Measurements from ENCODE around the gene SLC22A8. TPM values are rescaled to one million over a fixed set of nuclear protein-coding genes. Genes with fewer than 3 reads are reported as not detected.
"Not testable (repeated sequence)": the region's sequence is repeated elsewhere in the genome, so short reads cannot be mapped to it uniquely, and the experiment has no call there.

The SLC22A8 gene
- total RNA-seq, 2 donors from 2014 or later: not detected

DNA sequence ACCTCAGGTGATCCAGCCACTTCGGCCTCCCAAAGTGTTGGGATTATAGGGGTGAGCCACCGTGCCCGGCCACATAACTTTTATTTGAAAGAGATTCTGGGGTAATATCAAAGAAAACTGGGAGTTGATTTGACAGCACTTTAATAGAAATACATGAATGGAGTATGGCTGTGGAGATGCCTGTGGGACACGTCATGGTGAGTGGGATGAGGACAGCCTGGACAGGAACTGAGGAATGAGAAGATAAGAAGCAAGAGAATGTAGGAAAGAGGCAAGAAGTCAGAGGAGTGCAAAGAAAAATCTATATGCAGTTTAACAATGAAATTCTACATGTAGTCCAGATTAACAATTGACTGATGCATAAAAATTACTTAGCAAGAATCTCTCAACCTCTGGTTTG, 61.8 kb downstream of the SLC22A8 start:
- no peaks in the 10 kb centered on the region for H3K9me3 ChIP-seq
- intact Hi-C loops (cut with DNase I): no loop called here
- H3K27me3 ChIP-seq: no peaks in the 10 kb centered on the region
- no peak overlapping the region for H3K27ac ChIP-seq
- no peak for TF ChIP-seq POLR2A (IDR thresholded peaks at IDR 0.05)
- TF ChIP-seq, protein P1, sequence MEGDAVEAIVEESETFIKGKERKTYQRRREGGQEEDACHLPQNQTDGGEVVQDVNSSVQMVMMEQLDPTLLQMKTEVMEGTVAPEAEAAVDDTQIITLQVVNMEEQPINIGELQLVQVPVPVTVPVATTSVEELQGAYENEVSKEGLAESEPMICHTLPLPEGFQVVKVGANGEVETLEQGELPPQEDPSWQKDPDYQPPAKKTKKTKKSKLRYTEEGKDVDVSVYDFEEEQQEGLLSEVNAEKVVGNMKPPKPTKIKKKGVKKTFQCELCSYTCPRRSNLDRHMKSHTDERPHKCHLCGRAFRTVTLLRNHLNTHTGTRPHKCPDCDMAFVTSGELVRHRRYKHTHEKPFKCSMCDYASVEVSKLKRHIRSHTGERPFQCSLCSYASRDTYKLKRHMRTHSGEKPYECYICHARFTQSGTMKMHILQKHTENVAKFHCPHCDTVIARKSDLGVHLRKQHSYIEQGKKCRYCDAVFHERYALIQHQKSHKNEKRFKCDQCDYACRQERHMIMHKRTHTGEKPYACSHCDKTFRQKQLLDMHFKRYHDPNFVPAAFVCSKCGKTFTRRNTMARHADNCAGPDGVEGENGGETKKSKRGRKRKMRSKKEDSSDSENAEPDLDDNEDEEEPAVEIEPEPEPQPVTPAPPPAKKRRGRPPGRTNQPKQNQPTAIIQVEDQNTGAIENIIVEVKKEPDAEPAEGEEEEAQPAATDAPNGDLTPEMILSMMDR (IDR thresholded peaks at IDR 0.05): no peak
- WGBS, 2 donors: 80 to 86% methylated on average over 4 of the region's 4 CpGs
- no peak overlapping the region for H3K4me3 ChIP-seq
- H3K36me3 ChIP-seq (replicated peaks in 1 of 2; ENCODE audit: insufficient read depth in 1 of 2, low read depth in 2 of 2): no peaks in the 10 kb centered on the region
- no peak for ATAC-seq
- DNase-seq: no peak
- no peaks in the 10 kb centered on the region for H3K4me1 ChIP-seq

DNA sequence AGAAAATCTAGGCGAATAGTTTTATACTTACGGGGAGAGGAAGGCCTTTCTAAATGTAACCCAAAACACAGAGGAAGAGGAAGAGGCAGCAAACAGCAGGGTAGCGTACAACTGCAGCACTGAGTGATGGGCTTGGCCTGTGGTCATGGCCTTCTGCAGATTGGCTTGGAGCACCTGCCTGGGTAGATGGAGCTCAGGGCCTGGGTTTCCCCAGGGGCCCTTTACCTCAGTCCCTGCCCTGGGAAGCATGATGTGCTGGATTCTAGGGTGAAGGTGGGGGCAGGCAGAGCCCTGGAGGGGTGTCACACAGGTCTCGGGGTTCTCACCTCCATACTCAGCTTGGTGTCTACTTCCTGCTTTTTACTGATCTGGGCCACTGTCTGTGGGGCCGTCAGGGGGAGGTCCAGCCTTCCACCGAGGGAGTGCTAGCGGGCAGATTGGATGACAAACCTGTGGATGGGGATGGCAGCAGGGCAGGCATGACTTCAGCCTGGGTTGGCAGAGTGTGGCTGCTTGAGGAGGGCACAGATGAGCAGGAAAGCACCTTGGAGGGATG, 66.8 kb downstream of the SLC22A8 start:
- intact Hi-C loops (cut with DNase I): no loop called here

DNA sequence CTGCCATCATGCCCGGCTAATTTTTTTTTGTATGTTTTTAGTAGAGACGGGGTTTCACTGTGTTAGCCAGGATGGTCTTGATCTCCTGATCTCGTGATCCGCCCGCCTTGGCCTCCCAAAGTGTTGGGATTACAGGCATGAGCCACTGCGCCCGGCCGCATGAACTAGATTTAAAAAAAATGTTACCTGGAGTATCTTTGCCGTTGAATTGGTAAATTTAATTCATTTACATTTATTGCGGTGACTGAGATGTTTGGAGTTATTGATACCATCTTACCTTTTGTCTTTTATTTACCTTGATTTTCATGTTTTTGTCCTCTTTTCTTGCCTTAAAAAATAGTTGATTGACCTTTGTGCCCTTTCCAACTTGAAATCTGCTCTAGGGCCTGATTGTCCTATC, 70.1 kb downstream of the SLC22A8 start:
- H3K27me3 ChIP-seq; H3K9me3 ChIP-seq; H3K4me3 ChIP-seq; H3K36me3 ChIP-seq (replicated peaks in 1 of 2; ENCODE audit: insufficient read depth in 1 of 2, low read depth in 2 of 2); ATAC-seq; H3K4me1 ChIP-seq; H3K27ac ChIP-seq; DNase-seq; intact Hi-C loops (cut with DNase I): not testable (repeated sequence)
- 95 to 96% methylated on average over 10 of the region's 10 CpGs for WGBS, 2 donors

More for the DNA sequence above, 66.8 kb downstream of the SLC22A8 start:
- Histone ChIP-seq H3K27ac (no peak overlapping the region), H3K27me3 (no peaks in the 10 kb centered on the region), H3K36me3 (replicated peaks in 1 of 2; ENCODE audit: insufficient read depth in 1 of 2, low read depth in 2 of 2) (no peaks in the 10 kb centered on the region), H3K9me3 (no peaks in the 10 kb centered on the region), H3K4me1 (no peaks in the 10 kb centered on the region), H3K4me3 (no peak overlapping the region)
- ATAC-seq (no peak), DNase-seq (no peak)
- no peak for TF ChIP-seq POLR2A (IDR thresholded peaks at IDR 0.05)
- TF ChIP-seq, protein P1 (IDR thresholded peaks at IDR 0.05): no peak
- WGBS, 2 donors: 74 to 87% methylated on average over 7 of the region's 7 CpGs

Other genes starting within 250 kb of the SLC22A8 start
- 10 to 100 TPM; 23.9 to 39.9 TPM for gene TAF6L, start 244.4 kb downstream of the SLC22A8 start, total RNA-seq
- 10 to 100 TPM; 40.9 to 41.8 TPM for gene TMEM179B, start 228.4 kb downstream of the SLC22A8 start, total RNA-seq
- gene TMEM223, start 223.8 kb downstream of the SLC22A8 start, total RNA-seq: 10 to 100 TPM in 1 of 2 donors, 1 to 10 TPM in 1; 6.2 to 29.0 TPM
- 100 to 1,000 TPM in 1 of 2 donors, 10 to 100 TPM in 1; 49.8 to 108 TPM for gene NXF1, start 210.4 kb downstream of the SLC22A8 start, total RNA-seq
- 10 to 100 TPM; 20.1 to 23.6 TPM for gene STX5, start 183.8 kb downstream of the SLC22A8 start, total RNA-seq
- not detected for gene TEX54, start 183.0 kb downstream of the SLC22A8 start, total RNA-seq
- 10 to 100 TPM; 15.8 to 40.0 TPM for gene WDR74, start 176.3 kb downstream of the SLC22A8 start, total RNA-seq
- 100 to 1,000 TPM in 1 of 2 donors, 10 to 100 TPM in 1; 75.5 to 108 TPM for gene SLC3A2, start 134.9 kb downstream of the SLC22A8 start, total RNA-seq
- gene CHRM1, start 94.5 kb downstream of the SLC22A8 start, total RNA-seq: not detected
- not detected for gene SLC22A6, start 30.9 kb downstream of the SLC22A8 start, total RNA-seq
- gene SLC22A24, start 128.4 kb upstream of the SLC22A8 start, total RNA-seq: not detected
- gene SLC22A25, start 227.8 kb upstream of the SLC22A8 start, total RNA-seq: not detected

Data from body of pancreas (tissue), 4 donors.